Urinary bladder (tissue), 4 donors: ENCODE results near the gene SOD3. TPM values are rescaled to one million over a fixed set of nuclear protein-coding genes. Genes with fewer than 3 reads are reported as not detected.

Experiments
- DNase-seq: peaks from one replicate; pipeline ENCODE4 v3.0.0-alpha.2; 2015; ENCODE audit errors: extremely low spot score
- H3K27ac ChIP-seq: one replicate; pipeline ENCODE4 v1.5.1; 2013; ENCODE audit warnings: low read depth, mild to moderate bottlenecking, moderate library complexity
- H3K36me3 ChIP-seq: one replicate; pipeline ENCODE4 v1.6.1; 2013; ENCODE audit warnings: mild to moderate bottlenecking, moderate library complexity; ENCODE audit not compliant: insufficient read depth
- H3K4me1 ChIP-seq: one replicate; pipeline ENCODE4 v1.6.1; 2013; ENCODE audit warnings: mild to moderate bottlenecking, moderate library complexity; ENCODE audit not compliant: insufficient read depth
- H3K4me3 ChIP-seq: one replicate; pipeline ENCODE4 v1.5.1; 2013; ENCODE audit warnings: low read depth, low read length
- WGBS: extraction: QIAGEN DNeasy Blood & Tissue Kit; methylation state at CpG from one replicate; pipeline ENCODE4 v1.1.7; 2013; 5-methylcytosine and 5-hydroxymethylcytosine counted together
- polyA plus RNA-seq: library from polyadenylated mRNA; stranded (reverse); fragments of 200-250 nt; gene quantifications from one replicate; pipeline ENCODE4 v1.2.3, GENCODE V29; 2013
- total RNA-seq: library from RNA; depleted of rRNA; stranded (reverse); fragments of >200 nt; gene quantifications from one replicate; pipeline ENCODE4 v1.2.3, GENCODE V29; 2014
- donor health status: healthy with polysubstance abuse.
- donor health status: healthy.

Gene SOD3
- total and polyA plus RNA-seq, 2 donors: 27.1 to 247 TPM

DNA sequence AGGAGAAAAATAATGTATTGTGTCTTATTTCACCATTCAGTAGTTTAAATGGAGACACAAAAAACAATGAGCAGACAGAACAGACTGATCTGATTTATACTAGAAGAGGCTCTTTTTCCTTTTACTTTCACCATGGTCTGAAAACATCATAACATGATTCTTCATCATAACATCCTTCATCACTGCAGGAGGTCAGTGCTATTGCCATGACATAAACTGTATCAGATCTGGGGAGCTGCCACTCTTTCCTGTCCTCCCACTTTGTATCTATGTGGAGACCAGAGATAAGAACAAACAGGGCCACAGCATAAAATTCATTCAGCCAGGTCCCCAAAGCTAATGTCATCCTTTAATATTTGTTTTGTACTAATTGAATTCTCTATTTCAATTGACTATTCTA is 25.2 kb downstream of the SOD3 start:
- Histone ChIP-seq H3K4me1 (no peaks in the 10 kb centered on the region), H3K36me3 (no peaks in the 10 kb centered on the region), H3K27ac (no peak overlapping the region), H3K4me3 (no peak overlapping the region)
- no peak for DNase-seq

DNA sequence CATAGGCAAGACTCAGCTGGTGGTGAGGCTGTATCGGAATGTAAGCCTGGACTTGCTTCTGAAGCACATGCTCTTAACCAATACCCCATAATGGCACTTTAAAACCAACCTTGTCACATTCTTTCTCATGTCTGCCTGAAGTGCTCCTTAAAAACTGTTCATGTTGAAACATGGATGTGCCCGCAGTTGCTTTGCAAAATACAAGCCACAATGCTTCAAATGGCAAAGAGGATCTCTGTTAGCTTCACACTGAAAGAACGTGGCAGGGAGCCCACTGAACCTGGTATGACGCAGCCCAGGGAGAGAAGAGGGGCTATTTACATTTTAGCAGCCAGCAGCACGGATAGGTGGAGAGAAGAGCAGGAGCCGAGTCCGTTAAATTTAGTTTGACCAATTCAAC is 29.3 kb downstream of the SOD3 start:
- no peak overlapping the region for H3K4me3 ChIP-seq
- no peak for DNase-seq
- no peaks in the 10 kb centered on the region for H3K36me3 ChIP-seq
- WGBS: 54% methylated on average over 7 of the region's 7 CpGs
- H3K27ac ChIP-seq: no peak overlapping the region
- H3K4me1 ChIP-seq: no peaks in the 10 kb centered on the region

DNA sequence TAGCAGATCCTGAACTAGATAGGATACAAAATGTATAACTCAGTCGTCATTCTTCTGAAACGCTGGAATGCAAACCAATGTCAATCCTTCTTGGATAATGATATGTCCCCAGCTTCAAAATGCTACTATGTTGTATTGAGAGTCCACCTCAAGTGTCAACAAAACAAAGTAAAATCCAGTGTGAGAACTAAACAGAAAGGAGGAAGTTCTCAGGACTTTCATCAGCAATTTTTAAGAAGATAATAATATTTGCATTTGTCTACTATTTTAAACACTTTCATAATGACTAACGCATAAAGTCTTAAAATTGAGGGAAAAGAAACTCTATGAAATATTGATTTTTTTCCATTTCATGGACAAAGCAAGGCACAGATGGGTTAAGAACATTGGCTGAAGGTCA is 36.3 kb downstream of the SOD3 start:
- WGBS: 93% methylated on average over 3 of the region's 3 CpGs
- Histone ChIP-seq H3K36me3 (no peaks in the 10 kb centered on the region), H3K4me1 (no peaks in the 10 kb centered on the region), H3K27ac (no peak overlapping the region), H3K4me3 (no peak overlapping the region)
- no peak for DNase-seq

DNA sequence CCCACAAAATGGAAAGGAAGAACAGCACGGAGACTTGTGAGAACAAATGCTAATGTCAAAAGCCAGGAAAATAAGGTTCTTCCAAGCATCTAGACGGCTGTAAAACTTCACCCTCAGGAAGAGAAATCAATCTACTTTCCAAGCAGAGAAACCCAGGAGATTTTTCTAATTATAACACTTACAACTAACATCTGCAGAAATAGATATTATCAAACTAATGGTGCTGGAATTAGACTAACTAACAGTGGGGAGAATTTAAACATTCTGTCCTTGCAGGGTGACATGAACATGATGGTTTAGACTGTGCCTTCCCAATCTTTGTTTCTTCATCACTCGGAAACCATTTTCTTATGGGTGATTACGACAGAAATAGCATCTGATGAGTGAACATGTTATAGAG is 40.3 kb downstream of the SOD3 start:
- H3K4me1 ChIP-seq: no peaks in the 10 kb centered on the region
- WGBS: 93% methylated on average over 4 of the region's 4 CpGs
- H3K36me3 ChIP-seq: no peaks in the 10 kb centered on the region
- H3K27ac ChIP-seq: no peak overlapping the region
- no peak overlapping the region for H3K4me3 ChIP-seq
- DNase-seq: no peak

DNA sequence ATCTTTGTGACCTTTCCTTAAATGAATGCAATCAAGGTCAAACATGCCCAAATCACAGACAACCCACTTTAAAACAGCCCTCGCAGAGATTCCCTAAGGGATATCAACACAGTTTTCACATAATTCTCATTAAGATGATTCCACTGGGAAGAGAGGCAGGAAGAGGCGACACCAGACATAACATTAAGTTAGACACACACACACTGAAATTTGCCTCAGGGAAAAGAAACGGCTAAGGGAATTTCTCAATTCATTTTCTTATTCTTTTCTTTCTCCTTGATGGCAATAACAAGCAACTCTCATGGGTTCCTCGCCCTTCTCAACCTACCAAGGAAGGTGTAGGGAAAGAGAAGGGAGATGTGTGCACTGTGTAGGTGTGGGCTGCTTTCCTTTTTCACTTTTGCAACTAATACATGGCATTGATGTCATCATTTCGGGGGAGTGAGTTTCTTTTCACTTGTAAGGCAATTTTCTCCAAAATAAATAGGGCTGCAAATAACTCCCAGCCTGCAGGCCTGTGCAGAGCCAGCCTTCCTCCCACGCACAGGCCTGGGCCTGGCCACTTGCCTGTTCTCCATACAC is 41.4 kb downstream of the SOD3 start:
- no peak overlapping the region for H3K27ac ChIP-seq
- WGBS: 92% methylated on average over 6 of the region's 6 CpGs
- no peaks in the 10 kb centered on the region for H3K4me1 ChIP-seq
- no peak overlapping the region for H3K4me3 ChIP-seq
- no peaks in the 10 kb centered on the region for H3K36me3 ChIP-seq
- no peak for DNase-seq

DNA sequence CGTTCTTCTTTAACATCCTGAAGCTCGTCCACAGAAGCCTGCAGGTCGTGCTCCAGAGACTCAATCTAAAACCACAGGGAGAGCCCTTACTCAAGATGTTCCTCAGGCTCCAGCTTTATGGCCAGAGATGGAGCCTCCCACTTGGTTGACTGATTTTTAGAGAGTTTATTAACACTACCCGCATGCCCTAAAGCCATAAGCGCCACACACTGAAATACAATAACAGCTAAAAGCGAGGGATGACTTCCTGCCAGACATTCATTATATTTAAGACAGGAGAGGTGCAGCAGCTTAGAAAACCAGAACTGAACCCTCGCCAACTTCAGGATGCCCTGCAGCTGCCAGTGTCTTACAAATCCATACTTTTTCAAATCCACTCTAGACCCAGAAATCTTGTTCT is 42.0 kb downstream of the SOD3 start:
- no peaks in the 10 kb centered on the region for H3K4me1 ChIP-seq
- no peak overlapping the region for H3K4me3 ChIP-seq
- no peak for DNase-seq
- no peaks in the 10 kb centered on the region for H3K36me3 ChIP-seq
- no peak overlapping the region for H3K27ac ChIP-seq
- 93% methylated on average over 7 of the region's 7 CpGs for WGBS

DNA sequence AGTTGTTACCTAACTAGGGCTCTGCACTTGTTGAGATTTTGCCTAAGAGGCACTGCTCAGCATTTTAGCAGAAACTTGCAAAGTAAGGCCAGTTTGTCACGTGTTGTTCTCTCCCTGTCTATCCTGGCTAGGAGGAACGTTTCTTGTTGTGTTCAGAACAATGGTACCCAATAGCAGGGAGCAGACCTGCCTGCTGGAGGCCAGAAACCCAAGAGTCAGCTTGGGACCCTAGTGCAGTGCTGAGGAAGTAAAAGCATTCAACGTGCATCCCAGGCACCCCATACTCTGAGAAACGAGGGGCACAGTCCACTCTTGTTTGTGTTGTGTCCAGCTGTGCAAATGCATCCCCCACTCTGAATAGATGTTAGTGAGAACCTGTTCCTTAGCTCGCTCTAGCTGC is 42.4 kb downstream of the SOD3 start:
- no peak for DNase-seq
- H3K4me3 ChIP-seq: no peak overlapping the region
- H3K36me3 ChIP-seq: no peaks in the 10 kb centered on the region
- H3K4me1 ChIP-seq: no peaks in the 10 kb centered on the region
- WGBS: 74% methylated on average over 5 of the region's 5 CpGs
- H3K27ac ChIP-seq: no peak overlapping the region

DNA sequence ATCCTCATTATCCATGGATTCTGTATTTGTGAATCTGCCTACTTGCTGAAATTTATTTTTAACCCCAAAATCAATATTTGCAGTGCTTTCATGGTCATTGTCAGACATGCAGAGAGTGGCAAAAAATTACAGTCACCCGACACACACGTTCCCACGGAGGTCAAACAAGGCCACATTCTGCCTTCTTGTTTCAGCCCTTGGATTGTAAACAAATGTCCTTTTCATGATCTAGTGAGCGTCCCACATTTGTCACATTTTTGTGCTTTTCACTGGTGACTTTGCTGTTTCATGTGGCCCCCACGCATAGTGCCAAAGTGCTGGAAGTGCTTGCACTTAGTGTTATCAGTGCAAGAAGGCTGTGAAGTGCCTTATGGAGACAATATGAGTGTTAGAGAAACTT is 45.0 kb downstream of the SOD3 start:
- no peaks in the 10 kb centered on the region for H3K36me3 ChIP-seq
- DNase-seq: no peak
- no peak overlapping the region for H3K4me3 ChIP-seq
- H3K4me1 ChIP-seq: no peaks in the 10 kb centered on the region
- 91% methylated on average over 5 of the region's 5 CpGs for WGBS
- no peak overlapping the region for H3K27ac ChIP-seq

DNA sequence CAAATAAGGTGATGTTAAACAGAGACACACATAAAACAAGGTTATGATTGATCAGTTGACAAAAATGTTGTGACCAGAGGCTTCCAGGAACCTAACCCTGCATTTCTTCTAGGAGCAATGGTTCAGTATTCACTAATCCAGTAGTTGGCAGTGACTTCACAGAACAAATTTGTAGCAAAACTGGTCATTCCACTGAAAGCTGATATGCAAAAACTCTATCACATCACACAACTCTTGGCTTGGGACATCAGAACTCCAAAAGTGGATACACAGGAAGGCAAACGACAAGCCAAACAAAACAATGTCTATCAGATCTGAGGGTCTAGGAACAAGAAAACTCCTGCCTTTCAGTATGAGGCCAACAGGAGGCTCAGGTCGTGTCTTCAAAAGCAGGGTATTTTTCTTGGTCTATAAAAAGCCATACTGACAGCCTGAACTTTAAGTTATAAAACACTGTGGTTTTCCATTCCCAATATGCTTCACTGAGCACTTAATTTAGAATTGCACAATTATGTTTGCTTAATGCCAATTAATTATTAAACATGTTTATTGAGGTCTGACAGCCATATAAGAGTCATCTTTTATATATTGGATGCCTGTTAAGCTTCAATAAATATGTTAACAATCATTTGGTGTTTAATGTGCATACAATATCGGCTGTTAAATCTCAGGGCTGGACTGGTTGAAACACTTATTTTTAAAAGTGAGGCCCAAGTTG is 45.6 kb downstream of the SOD3 start:
- no peak for DNase-seq
- Histone ChIP-seq H3K36me3 (no peaks in the 10 kb centered on the region), H3K27ac (no peak overlapping the region), H3K4me3 (no peak overlapping the region), H3K4me1 (no peaks in the 10 kb centered on the region)
- WGBS: 82% methylated on average over 3 of the region's 3 CpGs

DNA sequence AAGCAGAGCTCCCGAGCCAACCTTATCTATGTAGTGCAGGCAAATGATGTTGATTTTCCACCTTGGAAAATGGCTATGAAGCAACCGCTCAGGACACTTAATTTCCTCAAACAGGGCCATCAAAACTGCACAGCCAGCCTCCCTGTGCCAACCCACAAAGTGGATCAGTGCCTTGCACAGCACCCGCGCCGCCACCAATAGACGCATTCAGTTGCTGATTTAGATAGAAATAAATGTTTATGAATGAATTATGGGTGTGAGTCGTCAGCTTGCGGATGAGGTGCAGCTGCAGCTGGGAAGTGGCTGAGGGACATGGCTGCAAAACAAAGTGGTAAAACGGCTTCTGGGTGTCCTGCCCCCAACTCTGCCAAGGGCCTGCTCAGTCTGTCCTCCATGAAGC is 47.0 kb downstream of the SOD3 start:
- no peak overlapping the region for H3K4me3 ChIP-seq
- no peaks in the 10 kb centered on the region for H3K36me3 ChIP-seq
- no peak overlapping the region for H3K27ac ChIP-seq
- no peaks in the 10 kb centered on the region for H3K4me1 ChIP-seq
- no peak for DNase-seq
- WGBS: 82% methylated on average over 9 of the region's 9 CpGs

DNA sequence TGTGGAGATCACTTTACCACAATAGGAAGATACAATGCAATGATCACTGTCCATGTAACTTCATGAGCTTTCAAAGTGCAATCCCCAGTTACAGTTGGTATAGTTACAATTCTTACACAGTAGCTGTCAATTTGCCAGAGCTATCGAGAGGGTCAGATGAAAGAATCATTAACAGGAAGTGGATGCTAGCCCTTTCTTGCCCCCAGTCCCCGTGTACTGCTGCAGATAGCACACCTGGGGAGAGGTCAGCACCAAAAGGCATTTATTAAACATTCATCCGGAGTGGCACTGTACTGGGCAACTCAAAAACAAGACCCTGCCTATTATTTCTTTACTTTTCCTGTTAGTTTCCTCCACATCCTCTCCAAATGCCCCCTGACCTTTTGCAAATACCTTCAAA is 47.7 kb downstream of the SOD3 start:
- 73% methylated on average over 3 of the region's 3 CpGs for WGBS
- Histone ChIP-seq H3K36me3 (no peaks in the 10 kb centered on the region), H3K4me3 (no peak overlapping the region)

DNA sequence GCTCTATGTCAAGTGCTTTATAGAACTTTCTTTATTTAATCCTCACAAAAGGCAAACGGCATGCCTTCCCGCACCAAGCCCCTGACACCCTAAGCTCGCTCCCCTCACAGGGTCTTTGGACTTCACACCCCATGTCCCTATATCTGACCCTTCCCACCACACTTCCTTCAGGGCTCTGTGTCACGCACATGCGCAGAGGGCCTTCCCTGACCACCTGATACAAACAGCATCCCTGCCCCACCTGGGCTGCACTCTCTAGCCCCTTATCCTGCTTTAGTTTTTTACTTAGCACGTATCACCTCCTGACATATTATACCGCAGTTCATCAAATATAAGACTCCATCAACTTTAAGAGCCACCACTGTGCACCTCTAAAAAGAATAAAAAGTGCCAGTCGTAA is 49.8 kb downstream of the SOD3 start:
- no peak for DNase-seq
- H3K27ac ChIP-seq: no peak overlapping the region
- no peaks in the 10 kb centered on the region for H3K36me3 ChIP-seq
- no peaks in the 10 kb centered on the region for H3K4me1 ChIP-seq
- H3K4me3 ChIP-seq: no peak overlapping the region
- WGBS: 96% methylated on average over 8 of the region's 8 CpGs

More for the DNA sequence above, 47.7 kb downstream of the SOD3 start:
- Histone ChIP-seq H3K4me1 (no peaks in the 10 kb centered on the region), H3K27ac (no peak overlapping the region)
- no peak for DNase-seq

DNA sequence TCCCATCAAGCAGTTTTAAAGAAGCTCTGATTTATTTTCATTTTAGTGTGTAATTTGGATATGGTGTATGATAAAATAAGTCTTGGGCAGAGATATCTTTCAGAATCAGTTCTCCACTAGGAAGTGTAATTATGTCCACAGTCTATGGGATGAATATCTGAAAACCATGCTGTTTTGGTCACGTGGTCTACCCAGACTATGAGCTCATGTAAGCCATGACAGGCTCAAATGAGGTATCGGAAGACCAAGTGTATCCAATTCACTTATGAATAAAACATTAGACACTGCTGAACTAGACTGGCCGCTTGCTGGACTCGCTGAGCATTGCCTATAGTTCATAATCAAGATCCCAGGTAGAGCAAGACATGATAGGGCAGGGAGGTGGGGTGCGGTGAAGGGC is 50.5 kb downstream of the SOD3 start:
- Histone ChIP-seq H3K27ac (no peak overlapping the region), H3K4me3 (no peak overlapping the region), H3K4me1 (no peaks in the 10 kb centered on the region), H3K36me3 (no peaks in the 10 kb centered on the region)
- DNase-seq: no peak
- WGBS: 96% methylated on average over 5 of the region's 5 CpGs

DNA sequence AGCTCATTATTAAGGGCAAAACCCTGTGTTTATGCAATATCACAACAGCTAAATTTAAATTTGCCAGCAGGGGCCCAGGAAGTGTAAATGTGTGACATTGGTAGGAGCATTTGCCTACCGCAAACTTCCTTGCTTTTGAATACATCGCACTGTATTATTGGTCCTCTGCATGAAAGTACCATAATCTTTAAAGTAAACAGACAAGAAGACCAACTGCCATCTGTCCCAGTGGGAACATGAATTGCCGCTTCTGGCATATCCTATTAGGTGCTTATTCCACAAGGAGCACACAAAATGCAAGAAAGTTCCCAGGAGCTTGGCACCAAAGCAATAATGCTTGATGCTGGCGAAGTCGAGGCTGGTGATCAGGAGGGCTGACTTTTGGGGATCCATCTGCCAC is 51.3 kb downstream of the SOD3 start:
- WGBS: 96% methylated on average over 5 of the region's 5 CpGs
- H3K4me1 ChIP-seq: no peaks in the 10 kb centered on the region
- no peak overlapping the region for H3K27ac ChIP-seq
- no peak for DNase-seq
- H3K4me3 ChIP-seq: no peak overlapping the region
- no peaks in the 10 kb centered on the region for H3K36me3 ChIP-seq

DNA sequence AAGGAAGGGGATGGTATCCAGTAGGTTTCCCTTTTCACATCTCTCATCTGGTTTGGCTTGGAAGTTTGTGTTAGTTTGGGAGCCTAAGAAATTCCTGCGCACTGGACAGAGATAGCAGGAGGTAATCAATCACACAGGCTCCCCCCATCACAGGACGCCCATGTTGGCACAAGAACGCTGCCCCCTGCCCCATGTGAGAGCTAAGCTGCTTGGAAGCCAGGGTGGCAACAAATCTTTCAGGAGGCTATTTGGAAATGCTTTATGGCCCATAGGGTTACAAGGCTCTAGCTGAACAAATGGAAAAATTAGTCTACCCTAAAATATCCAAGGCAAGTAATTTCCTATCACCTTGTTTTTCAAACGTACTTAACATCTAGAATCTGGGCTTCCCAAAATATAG is 54.0 kb downstream of the SOD3 start:
- no peak for DNase-seq
- no peaks in the 10 kb centered on the region for H3K36me3 ChIP-seq
- H3K4me1 ChIP-seq: no peaks in the 10 kb centered on the region
- WGBS: 61% methylated on average over 4 of the region's 4 CpGs
- H3K27ac ChIP-seq: no peak overlapping the region
- no peak overlapping the region for H3K4me3 ChIP-seq
